Measurements from ENCODE around the gene VIT. TPM values are rescaled to one million over a fixed set of nuclear protein-coding genes. Genes with fewer than 3 reads are reported as not detected.

The VIT gene
- total RNA-seq, 1 experiment from 2014 or later: not detected

DNA sequence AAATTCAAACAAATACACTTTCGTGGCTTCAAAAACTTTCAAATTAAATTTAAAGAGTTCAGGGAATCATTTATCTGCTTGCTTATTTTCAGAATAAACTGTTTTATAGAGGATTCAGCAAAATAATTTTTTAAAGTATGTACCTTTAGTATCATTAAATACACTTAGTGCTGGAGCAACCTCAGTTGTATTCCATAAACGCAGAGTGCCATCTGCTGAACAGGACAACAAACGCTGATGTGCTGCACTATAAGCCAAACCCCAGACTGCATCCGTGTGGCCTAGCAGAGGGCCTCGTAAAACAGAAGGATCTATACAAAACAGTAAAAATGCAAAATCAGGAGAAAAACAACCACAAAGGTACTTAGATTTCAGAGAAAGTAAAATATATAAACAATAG is 161.2 kb downstream of the VIT start:
- H3K4me3 ChIP-seq (ENCODE audit: low read length): no peak overlapping the region
- no peak overlapping the region for H2AFZ ChIP-seq (ENCODE audit: low read length)
- H3K9me2 ChIP-seq (replicated peaks; ENCODE audit: insufficient read depth, low read length): no peaks in the 10 kb centered on the region
- DNase-seq: no peak
- no peak overlapping the region for H3K27ac ChIP-seq (ENCODE audit: low read length)
- H3K4me2 ChIP-seq (ENCODE audit: low read depth, low read length, poor library complexity, severe bottlenecking): no peak overlapping the region
- peaks cover 7% of the 10 kb centered on the region; the same call in 1 of the 2 replicates for H3K79me2 ChIP-seq (ENCODE audit: low read length)
- no peaks in the 10 kb centered on the region for H3K9me3 ChIP-seq (ENCODE audit: low read length)
- no peaks in the 10 kb centered on the region for H4K20me1 ChIP-seq (ENCODE audit: insufficient read depth, low read depth, low read length)
- H3K27me3 ChIP-seq (ENCODE audit: low read length): no peaks in the 10 kb centered on the region
- no peak overlapping the region for H3K9ac ChIP-seq (ENCODE audit: low read length)
- H3K4me1 ChIP-seq (ENCODE audit: low read length): no peaks in the 10 kb centered on the region
- peaks cover 3% of the 10 kb centered on the region; the same call in 1 of the 2 replicates for H3K36me3 ChIP-seq (ENCODE audit: insufficient read depth, low read length)

DNA sequence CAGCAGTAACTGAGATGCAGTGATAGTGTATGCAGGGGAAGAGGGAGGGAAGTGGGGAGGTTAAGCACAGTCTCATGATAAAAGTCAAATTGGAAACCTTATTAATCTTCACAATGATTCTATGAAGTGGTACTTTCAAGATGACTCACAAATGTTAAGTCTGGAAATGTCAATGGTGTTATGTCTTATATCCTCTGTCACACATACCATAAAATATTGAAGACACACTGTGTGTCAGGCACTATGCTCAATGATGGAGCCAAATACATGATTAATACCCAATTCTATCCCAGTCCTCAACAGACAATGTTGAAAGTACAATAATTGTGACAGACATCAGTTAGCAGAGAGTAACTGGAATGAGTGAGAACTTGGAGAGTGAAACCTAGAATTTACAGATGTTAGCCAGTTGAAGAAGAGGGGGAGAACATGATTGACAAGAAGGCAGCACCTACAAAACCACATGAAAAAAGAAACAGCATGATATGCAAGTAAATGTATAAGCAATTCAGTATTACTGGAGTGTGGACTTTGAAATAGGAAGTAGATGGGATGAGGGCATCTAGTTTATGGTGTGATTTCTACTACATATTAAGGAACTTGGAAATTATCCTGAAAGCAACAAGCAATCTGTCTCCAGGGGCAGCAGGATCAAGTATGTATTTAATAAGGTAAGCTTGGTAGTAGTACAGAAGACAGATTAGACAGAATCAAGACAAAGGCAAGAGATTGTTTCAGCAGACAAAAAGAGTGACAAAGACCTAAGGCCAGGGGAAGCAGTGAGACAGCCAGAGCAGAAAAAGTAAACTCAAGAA is 162.3 kb downstream of the VIT start:
- H3K79me2 ChIP-seq (ENCODE audit: low read length): peaks cover 7% of the 10 kb centered on the region; the same call in 1 of the 2 replicates
- no peak overlapping the region for H3K4me3 ChIP-seq (ENCODE audit: low read length)
- H2AFZ ChIP-seq (ENCODE audit: low read length): no peak overlapping the region
- no peaks in the 10 kb centered on the region for H3K27me3 ChIP-seq (ENCODE audit: low read length)
- no peaks in the 10 kb centered on the region for H4K20me1 ChIP-seq (ENCODE audit: insufficient read depth, low read depth, low read length)
- H3K9me2 ChIP-seq (replicated peaks; ENCODE audit: insufficient read depth, low read length): no peaks in the 10 kb centered on the region
- H3K4me1 ChIP-seq (ENCODE audit: low read length): no peaks in the 10 kb centered on the region
- no peaks in the 10 kb centered on the region for H3K9me3 ChIP-seq (ENCODE audit: low read length)
- DNase-seq: no peak
- H3K4me2 ChIP-seq (ENCODE audit: low read depth, low read length, poor library complexity, severe bottlenecking): no peak overlapping the region
- peaks cover 3% of the 10 kb centered on the region; the same call in 1 of the 2 replicates for H3K36me3 ChIP-seq (ENCODE audit: insufficient read depth, low read length)
- H3K27ac ChIP-seq (ENCODE audit: low read length): no peak overlapping the region
- no peak overlapping the region for H3K9ac ChIP-seq (ENCODE audit: low read length)

GRCh38 chr2:36859366-36859792 is 162.9 kb downstream of the VIT start:
- no peak overlapping the region for H2AFZ ChIP-seq (ENCODE audit: low read length)
- H3K27ac ChIP-seq (ENCODE audit: low read length): no peak overlapping the region

DNA sequence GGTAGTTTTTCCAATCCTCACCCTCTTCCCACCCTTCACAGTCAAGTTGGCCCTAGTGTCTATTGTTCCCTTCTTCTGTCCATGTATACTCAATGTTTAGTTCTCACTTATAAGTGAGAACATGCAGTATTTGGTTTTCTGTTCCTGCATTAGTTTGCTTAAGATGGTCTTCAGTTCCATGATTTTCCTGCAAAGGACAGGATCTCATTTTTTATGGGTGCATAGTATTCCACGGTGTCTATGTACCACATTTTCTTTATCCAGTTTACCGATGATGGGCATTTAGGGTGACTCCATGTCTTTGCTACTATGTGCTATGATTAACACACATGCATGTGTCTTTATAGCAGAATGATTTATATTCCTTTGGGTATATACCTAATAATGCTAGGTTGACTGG is 165.4 kb downstream of the VIT start:
- Histone ChIP-seq H3K27ac (ENCODE audit: low read length) (no peak overlapping the region), H3K9me3 (ENCODE audit: low read length) (no peaks in the 10 kb centered on the region), H3K4me1 (ENCODE audit: low read length) (no peaks in the 10 kb centered on the region), H3K79me2 (ENCODE audit: low read length) (no peaks in the 10 kb centered on the region), H3K9ac (ENCODE audit: low read length) (no peak overlapping the region), H2AFZ (ENCODE audit: low read length) (no peak overlapping the region), H3K36me3 (ENCODE audit: insufficient read depth, low read length) (no peaks in the 10 kb centered on the region), H3K27me3 (ENCODE audit: low read length) (no peaks in the 10 kb centered on the region), H3K4me3 (ENCODE audit: low read length) (no peak overlapping the region), H4K20me1 (ENCODE audit: insufficient read depth, low read depth, low read length) (no peaks in the 10 kb centered on the region), H3K9me2 (replicated peaks; ENCODE audit: insufficient read depth, low read length) (no peaks in the 10 kb centered on the region), H3K4me2 (ENCODE audit: low read depth, low read length, poor library complexity, severe bottlenecking) (no peak overlapping the region)
- DNase-seq: no peak

More at GRCh38 chr2:36859366-36859792, 162.9 kb downstream of the VIT start:
- no peaks in the 10 kb centered on the region for H3K27me3 ChIP-seq (ENCODE audit: low read length)
- H4K20me1 ChIP-seq (ENCODE audit: insufficient read depth, low read depth, low read length): no peaks in the 10 kb centered on the region
- H3K9ac ChIP-seq (ENCODE audit: low read length): no peak overlapping the region
- no peaks in the 10 kb centered on the region for H3K9me2 ChIP-seq (replicated peaks; ENCODE audit: insufficient read depth, low read length)
- peaks cover 3% of the 10 kb centered on the region; the same call in 1 of the 2 replicates for H3K79me2 ChIP-seq (ENCODE audit: low read length)
- 0 out of 2 replicates have a peak, but pooled peaks cover 3% of the 10 kb centered on the region for H3K36me3 ChIP-seq (ENCODE audit: insufficient read depth, low read length)
- no peak for DNase-seq
- no peak overlapping the region for H3K4me3 ChIP-seq (ENCODE audit: low read length)
- no peak overlapping the region for H3K4me2 ChIP-seq (ENCODE audit: low read depth, low read length, poor library complexity, severe bottlenecking)
- H3K9me3 ChIP-seq (ENCODE audit: low read length): no peaks in the 10 kb centered on the region
- no peaks in the 10 kb centered on the region for H3K4me1 ChIP-seq (ENCODE audit: low read length)

Other genes starting within 250 kb of the VIT start
- 32.7 and 37.7 TPM in 2 replicates for gene FEZ2, start 98.5 kb upstream of the VIT start, total RNA-seq (2014; rRNA removed; shearing (Covaris generic); ENCODE audit: low replicate concordance)

Data from Karpas-422 (cell line).